GM18505 (cell line): ENCODE data around the gene PAK6.

ENCODE experiments used
- ATAC-seq: cut with Tn5 transposase; IDR thresholded peaks from one replicate; pipeline ENCODE4 v1.9.1; 2021; ENCODE audit not compliant: unreplicated experiment
- POLR2A ChIP-seq: IDR thresholded peaks from 4 replicates; pipeline ENCODE4 v1.6.1; 2011; ENCODE audit warnings: borderline replicate concordance; ENCODE audit not compliant: insufficient read depth, insufficient read length; ENCODE audit errors: extremely low read depth

PAK6 gene

GRCh38 chr15:40245666-40246450 lies 7.0 kb downstream of the PAK6 start:
- TF ChIP-seq POLR2A, result no peak
- ATAC-seq, result no peak

- TF ChIP-seq POLR2A, result no peak
- no peak for ATAC-seq
Observed at GRCh38 chr15:40246496-40247280, 7.8 kb downstream of the PAK6 start.

GRCh38 chr15:40247406-40247971 lies 8.6 kb downstream of the PAK6 start:
- no peak for TF ChIP-seq POLR2A
- ATAC-seq, result no peak

- TF ChIP-seq POLR2A, result no peak
- ATAC-seq, result no peak
Observed at GRCh38 chr15:40248006-40248783, 9.3 kb downstream of the PAK6 start.

GRCh38 chr15:40249477-40250303 lies 10.8 kb downstream of the PAK6 start:
- no peak for TF ChIP-seq POLR2A

GRCh38 chr15:40250304-40250656 lies 11.4 kb downstream of the PAK6 start:
- no peak for ATAC-seq
- TF ChIP-seq POLR2A, result no peak

More at GRCh38 chr15:40249477-40250303, 10.8 kb downstream of the PAK6 start:
- no peak for ATAC-seq

- no peak for ATAC-seq
- no peak for TF ChIP-seq POLR2A
Observed at GRCh38 chr15:40250771-40251483, 12.1 kb downstream of the PAK6 start.

GRCh38 chr15:40251486-40252140 lies 12.8 kb downstream of the PAK6 start:
- no peak for TF ChIP-seq POLR2A
- ATAC-seq, result no peak

GRCh38 chr15:40252141-40252437 lies 13.2 kb downstream of the PAK6 start:
- ATAC-seq, result no peak
- TF ChIP-seq POLR2A, result no peak

- peak; percentile 56 for ATAC-seq
Observed at GRCh38 chr15:40252438-40253166, 13.7 kb downstream of the PAK6 start.

More at GRCh38 chr15:40252438-40253166, 13.7 kb downstream of the PAK6 start:
- TF ChIP-seq POLR2A, result no peak
